GM03348 (cell line): ENCODE measurements around the gene BTBD17.
"Not testable (repeated sequence)": the region's sequence is repeated elsewhere in the genome, so short reads cannot be mapped to it uniquely, and the experiment has no call there.

Source experiments
- DNase-seq: peaks from one replicate; pipeline ENCODE4 v3.0.0; 2012; ENCODE audit warnings: low spot score

Gene BTBD17, protein sequence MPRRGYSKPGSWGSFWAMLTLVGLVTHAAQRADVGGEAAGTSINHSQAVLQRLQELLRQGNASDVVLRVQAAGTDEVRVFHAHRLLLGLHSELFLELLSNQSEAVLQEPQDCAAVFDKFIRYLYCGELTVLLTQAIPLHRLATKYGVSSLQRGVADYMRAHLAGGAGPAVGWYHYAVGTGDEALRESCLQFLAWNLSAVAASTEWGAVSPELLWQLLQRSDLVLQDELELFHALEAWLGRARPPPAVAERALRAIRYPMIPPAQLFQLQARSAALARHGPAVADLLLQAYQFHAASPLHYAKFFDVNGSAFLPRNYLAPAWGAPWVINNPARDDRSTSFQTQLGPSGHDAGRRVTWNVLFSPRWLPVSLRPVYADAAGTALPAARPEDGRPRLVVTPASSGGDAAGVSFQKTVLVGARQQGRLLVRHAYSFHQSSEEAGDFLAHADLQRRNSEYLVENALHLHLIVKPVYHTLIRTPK

GRCh38 chr17:74361230-74362068 lies at the start of gene BTBD17:
BTBD17 (minus strand) TSS chr17:74361868; CDS start chr17:74361819, 49 bp downstream.
- peak; percentile 71 for DNase-seq

- no peak for DNase-seq
These were observed 48.4 kb upstream of the BTBD17 start for GRCh38 chr17:74410001-74410443.

- DNase-seq, result no peak
These were observed 47.1 kb upstream of the BTBD17 start for GRCh38 chr17:74408815-74409214.

DNA sequence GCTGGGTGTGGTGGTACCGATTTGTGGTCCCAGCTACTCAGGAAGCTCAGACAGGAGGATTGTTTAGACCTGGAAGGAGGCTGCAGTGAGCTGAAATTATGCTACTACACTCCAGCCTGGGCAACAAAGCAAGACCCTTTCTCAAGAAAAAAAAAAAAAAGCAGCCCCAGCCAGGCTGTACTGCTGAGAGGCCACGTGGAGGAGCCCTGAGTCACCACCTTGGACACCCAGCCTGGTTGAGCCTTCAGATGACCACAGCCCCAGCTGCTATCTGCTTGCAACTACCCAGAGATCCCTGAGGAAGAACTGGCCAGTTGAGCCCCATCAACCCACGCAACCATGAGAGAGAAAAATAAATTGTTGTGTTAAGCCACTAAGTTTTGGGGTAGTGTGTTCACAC lies 46.6 kb upstream of the BTBD17 start:
- no peak for DNase-seq

- no peak for DNase-seq
These were observed 45.7 kb upstream of the BTBD17 start for GRCh38 chr17:74407384-74407783.

DNA sequence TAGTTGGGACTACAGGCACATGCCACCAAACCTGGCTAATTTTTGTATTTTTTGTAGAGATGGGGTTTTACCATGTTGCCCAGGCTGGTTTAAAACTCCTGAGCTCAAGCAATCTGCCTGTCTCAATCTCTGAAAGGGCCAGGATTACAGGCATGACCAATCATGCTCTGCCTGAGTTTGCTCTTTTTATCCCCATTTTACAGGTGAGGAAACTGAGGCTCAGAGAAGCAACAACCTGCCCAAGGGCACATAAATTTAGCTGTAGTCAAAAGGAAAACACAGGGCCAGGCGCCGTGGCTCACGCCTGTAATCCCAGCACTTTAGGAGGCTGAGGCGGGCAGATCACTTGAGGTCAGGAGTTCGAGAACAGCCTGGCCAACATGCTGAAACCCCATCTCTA lies 43.6 kb upstream of the BTBD17 start:
- not testable (repeated sequence) for DNase-seq

- DNase-seq, result no peak
These were observed 43.1 kb upstream of the BTBD17 start for GRCh38 chr17:74404789-74405188.

GRCh38 chr17:74404218-74404617 lies 42.5 kb upstream of the BTBD17 start:
- DNase-seq, result no peak

DNA sequence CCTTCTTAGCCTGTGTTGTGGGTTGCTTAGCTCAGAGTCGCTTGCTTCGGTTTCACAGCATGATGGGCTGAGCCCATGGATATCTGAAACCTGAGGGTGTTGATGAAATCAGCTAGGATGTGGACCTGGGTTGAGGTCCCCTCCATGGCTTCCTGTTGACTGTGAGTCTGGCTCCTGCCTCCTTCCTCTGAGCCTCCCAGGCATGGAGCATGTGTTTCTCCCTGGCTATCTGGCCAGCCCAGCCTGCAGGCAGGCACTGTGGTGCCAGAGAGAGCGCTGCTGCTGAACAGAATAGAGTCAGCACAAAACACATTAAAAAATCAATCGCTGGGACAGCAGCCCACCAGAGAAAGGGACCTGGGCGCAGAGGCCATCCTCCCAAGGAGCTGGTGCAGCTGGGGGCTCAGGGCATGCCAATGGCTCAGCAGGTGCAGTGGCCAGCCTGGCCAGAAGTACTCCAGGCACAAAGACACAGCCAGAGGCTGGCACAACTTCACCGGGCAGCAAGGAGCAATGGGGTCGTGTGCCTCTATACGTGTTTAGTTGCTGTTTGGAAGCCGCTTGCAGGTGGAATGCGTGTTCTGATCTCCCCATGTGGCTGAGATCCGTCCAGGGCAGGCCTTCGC lies 42.0 kb upstream of the BTBD17 start:
- no peak for DNase-seq

- DNase-seq, result no peak
These were observed 40.4 kb upstream of the BTBD17 start for GRCh38 chr17:74402048-74402447.

GRCh38 chr17:74396567-74396966 lies 34.9 kb upstream of the BTBD17 start:
- no peak for DNase-seq

- no peak for DNase-seq
These were observed 33.3 kb upstream of the BTBD17 start for GRCh38 chr17:74394977-74395376.

GRCh38 chr17:74394275-74394950 lies 32.7 kb upstream of the BTBD17 start:
- DNase-seq, result no peak

DNA sequence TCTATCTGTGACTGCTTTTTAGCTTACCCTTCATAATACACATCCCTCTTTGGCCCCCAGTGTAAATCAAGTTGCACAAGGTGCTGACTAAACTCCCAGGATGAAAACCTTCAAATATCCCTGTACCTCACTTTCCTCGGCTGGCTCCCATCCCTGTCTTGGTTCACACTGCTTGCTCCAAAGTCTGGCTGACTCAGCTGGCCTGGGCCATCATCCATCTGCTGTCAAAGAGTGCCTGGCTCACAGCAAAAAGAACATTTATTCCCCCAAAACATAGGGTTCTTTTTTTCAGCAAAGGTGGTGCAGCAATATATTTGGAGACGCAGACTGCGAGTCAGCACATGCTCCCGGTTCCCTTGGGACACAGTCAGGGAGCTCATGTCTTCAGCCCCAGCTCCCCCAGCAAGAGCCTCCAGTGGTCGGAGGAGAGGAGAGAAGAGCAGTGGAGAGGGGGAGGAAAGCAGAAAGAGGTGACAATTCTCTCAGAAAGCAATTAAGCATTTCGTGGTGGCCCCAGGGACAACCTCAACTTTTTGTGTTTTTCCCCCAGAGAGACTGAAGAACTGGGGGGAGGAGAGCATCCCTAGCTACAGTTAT lies 31.8 kb upstream of the BTBD17 start:
- DNase-seq, result no peak

DNA sequence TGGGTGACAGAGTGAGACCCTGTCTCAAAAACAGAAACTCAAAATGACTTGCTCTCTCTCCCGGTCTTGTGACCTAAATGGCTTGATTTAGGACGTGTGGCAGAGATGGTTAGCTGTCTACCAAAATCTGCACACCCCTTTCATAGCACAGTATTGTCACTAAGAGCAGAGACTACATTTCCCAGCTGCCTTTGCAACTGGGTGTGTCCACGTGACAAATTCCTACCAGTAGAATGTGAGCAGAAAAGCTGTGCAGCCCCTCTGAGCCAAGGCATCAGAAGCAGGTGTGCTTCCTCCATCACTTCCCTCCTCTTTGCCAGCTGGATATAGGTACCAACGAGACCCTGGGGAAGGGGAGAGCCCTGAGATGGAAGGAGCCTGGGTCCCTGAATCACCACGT lies 31.2 kb upstream of the BTBD17 start:
- no peak for DNase-seq

DNA sequence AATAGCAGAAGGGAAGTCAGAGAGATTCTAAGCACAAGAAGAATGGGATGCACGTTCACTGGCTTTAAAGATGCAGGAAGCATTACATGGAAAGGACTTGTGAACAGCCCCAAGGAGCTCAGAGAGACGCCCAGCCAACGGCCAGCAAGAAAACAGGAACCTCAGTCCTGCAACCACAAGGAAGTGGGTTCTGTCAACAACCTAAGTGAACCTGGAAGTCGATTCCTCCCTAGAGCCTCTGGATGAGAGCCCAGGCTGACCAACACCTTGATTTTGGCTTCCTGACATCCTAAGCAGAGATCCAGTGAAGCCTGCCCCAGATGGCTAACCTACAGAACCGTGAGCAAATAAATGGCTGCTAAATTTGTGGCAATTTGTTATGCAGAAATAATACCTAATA lies 30.1 kb upstream of the BTBD17 start:
- no peak for DNase-seq

GRCh38 chr17:74390680-74391653 lies 29.3 kb upstream of the BTBD17 start:
- no peak for DNase-seq

- DNase-seq, result no peak
These were observed 28.4 kb upstream of the BTBD17 start for GRCh38 chr17:74389937-74390679.

- DNase-seq, result no peak
These were observed 27.6 kb upstream of the BTBD17 start for GRCh38 chr17:74389084-74389753.
